Endothelial cell of umbilical vein (primary cell): ENCODE data around the gene IL24. TPM values are rescaled to one million over a fixed set of nuclear protein-coding genes. Genes with fewer than 3 reads are reported as not detected.

Experiments
- BruUV-seq: library from RNA; stranded (reverse); fragments of 400-500 nt; replicated peaks from 2 replicates; lab custom pipeline; 2021; lab: Mats Ljungman, UMichigan
- CTCF ChIA-PET: fragments of 300-600, 350-600 bp; sonication (Branson Sonifier 250); formaldehyde crosslinking; loops from one replicate; lab custom pipeline; 2021; ENCODE audit warnings: antibody characterized with exemption, inconsistent platforms; lab: Charles Lee
- POLR2A ChIA-PET: fragments of 300-600, 350-600 bp; sonication (Branson Sonifier 250); formaldehyde crosslinking; loops from one replicate; lab custom pipeline; 2021; ENCODE audit warnings: antibody characterized with exemption, inconsistent platforms; lab: Charles Lee
- DNase-seq: peaks from one replicate; pipeline ENCODE4 v3.0.0-alpha.2; 2011; ENCODE audit warnings: low read depth, low spot score
- FAIRE-seq: peaks from 2 replicates; lab custom pipeline; 2011; peaks lifted over from hg19 to GRCh38; lab: Jason Lieb, UNC
- H2AFZ ChIP-seq: 2 replicates; pipeline ENCODE4 v1.6.0; 2012; ENCODE audit warnings: low read depth, low read length, control low read depth, inconsistent platforms
- H3K27ac ChIP-seq: 2 replicates; pipeline ENCODE4 v1.5.1; 2011; ENCODE audit warnings: low read depth, mild to moderate bottlenecking, control low read depth, low read length, moderate library complexity; ENCODE audit not compliant: insufficient read depth
- H3K27me3 ChIP-seq, 2 experiments: 2 replicates each; pipeline versions ENCODE4 v1.6.0 to v1.6.1; 2011; ENCODE audit warnings: low read length in 2 of 2, mixed read lengths in 1 of 2; ENCODE audit not compliant: control insufficient read depth in 2 of 2, insufficient read depth in 2 of 2
- H3K36me3 ChIP-seq, 2 experiments: 2 replicates in 1 of 2; 3 replicates in 1 of 2; pipeline ENCODE4 v1.5.1; 2011; ENCODE audit warnings: low read length in 2 of 2, mild to moderate bottlenecking in 1 of 2, moderate library complexity in 1 of 2; ENCODE audit not compliant: control insufficient read depth in 2 of 2, insufficient read depth in 2 of 2; ENCODE audit errors: extremely low read depth in 1 of 2
- H3K4me1 ChIP-seq: 3 replicates; pipeline ENCODE4 v1.5.1; 2011; ENCODE audit warnings: mild to moderate bottlenecking, low read length; ENCODE audit not compliant: control insufficient read depth, insufficient read depth; ENCODE audit errors: extremely low read depth
- H3K4me2 ChIP-seq: 2 replicates; pipeline ENCODE4 v1.6.1; 2011; ENCODE audit warnings: low read length, control low read depth, mixed read lengths; ENCODE audit not compliant: insufficient read depth
- H3K4me3 ChIP-seq, 3 experiments: fragments of 200-600 bp in 1 of 3; sonication (generic), shearing (Covaris generic) in 1 of 3; replicated peaks in 1 of 3; 2 replicates each; pipeline ENCODE4 v1.5.1; 2011 to 2016; ENCODE audit warnings: control low read depth in 3 of 3, low read length in 3 of 3, mild to moderate bottlenecking in 2 of 3, inconsistent platforms in 1 of 3, low read depth in 1 of 3, moderate library complexity in 1 of 3; ENCODE audit not compliant: insufficient read depth in 1 of 3
- H3K79me2 ChIP-seq: 2 replicates; pipeline ENCODE4 v1.6.0; 2012; ENCODE audit warnings: low read length, inconsistent platforms; ENCODE audit not compliant: control insufficient read depth, insufficient read depth
- H3K9ac ChIP-seq: replicated peaks from 2 replicates; pipeline ENCODE3; 2011; ENCODE audit warnings: low read length, control low read depth; ENCODE audit not compliant: insufficient read depth; ENCODE audit errors: extremely low read depth
- H3K9me1 ChIP-seq: replicated peaks from 3 replicates; pipeline ENCODE4 v1.6.0; 2011; ENCODE audit warnings: mild to moderate bottlenecking, low read length; ENCODE audit not compliant: control insufficient read depth, insufficient read depth; ENCODE audit errors: extremely low read depth
- H3K9me3 ChIP-seq: replicated peaks from 2 replicates; pipeline ENCODE4 v1.5.1; 2012; ENCODE audit warnings: low read length, inconsistent platforms; ENCODE audit not compliant: control insufficient read depth, insufficient read depth
- H4K20me1 ChIP-seq: replicated peaks from 2 replicates; pipeline ENCODE3; 2011; ENCODE audit warnings: mild to moderate bottlenecking, low read length; ENCODE audit not compliant: control insufficient read depth, insufficient read depth; ENCODE audit errors: extremely low read depth
- CTCF ChIP-seq, 2 donors: IDR thresholded peaks; 1 replicate in 1 of 2; 2 replicates in 1 of 2; pipeline ENCODE4 v1.5.1; 2011; ENCODE audit warnings: low read length in 2 of 2, mild to moderate bottlenecking in 2 of 2, moderate library complexity in 2 of 2, control low read depth in 1 of 2, inconsistent platforms in 1 of 2, low read depth in 1 of 2; ENCODE audit not compliant: insufficient read depth in 1 of 2; ENCODE audit errors: extremely low read depth in 1 of 2
- EZH2 ChIP-seq: IDR thresholded peaks from 2 replicates; pipeline ENCODE4 v1.6.1; 2012; ENCODE audit warnings: borderline replicate concordance, low read depth, mild to moderate bottlenecking, moderate library complexity, low read length, inconsistent platforms; ENCODE audit not compliant: severe bottlenecking
- FOS ChIP-seq: IDR thresholded peaks from 2 replicates; pipeline ENCODE4 v1.6.1; 2011; ENCODE audit warnings: mild to moderate bottlenecking, low read length, moderate library complexity, borderline replicate concordance; ENCODE audit not compliant: insufficient read depth
- GATA2 ChIP-seq: IDR thresholded peaks from 2 replicates; pipeline ENCODE4 v1.7.0; 2011; ENCODE audit warnings: low read depth, mild to moderate bottlenecking, moderate library complexity, mixed read lengths, low read length; ENCODE audit not compliant: insufficient read length, insufficient read depth
- JUN ChIP-seq: IDR thresholded peaks from 2 replicates; pipeline ENCODE4 v1.6.1; 2011; ENCODE audit warnings: borderline replicate concordance, low read depth; ENCODE audit not compliant: insufficient read length, insufficient read depth
- MYC ChIP-seq: IDR thresholded peaks from one replicate; pipeline ENCODE4 v1.6.1; 2011; ENCODE audit warnings: mild to moderate bottlenecking, low read depth, low read length
- POLR2AphosphoS5 ChIP-seq: IDR thresholded peaks from 2 replicates; pipeline ENCODE4 v1.6.1; 2012; ENCODE audit warnings: low read depth, mild to moderate bottlenecking, control low read depth, low read length, moderate library complexity; ENCODE audit not compliant: insufficient read depth
- dilution Hi-C: fragments of 300-500 bp; cut with MboI; formaldehyde crosslinking; loops from one replicate; pipeline ENCODE4 v1.15.0; 2019; ENCODE audit warnings: low sequenced_read_pairs; ENCODE audit not compliant: extremely low pct_ligation_motif_present
- intact Hi-C: fragments of 100-400 bp; cut with micrococcal nuclease; formaldehyde crosslinking; loops from one replicate; pipeline ENCODE4 v1.10.0; 2022
- polyA plus RNA-seq, 4 experiments: library from polyadenylated mRNA; depleted of rRNA in 3 of 4; stranded (reverse) in 3 of 4; unstranded in 1 of 4; fragments of >200 nt; gene quantifications; 2 replicates each; pipeline versions ENCODE4 v1.2.1 to v1.2.3, GENCODE V29; 2011 to 2012; ENCODE audit warnings: missing spikeins in 1 of 4
- total RNA-seq: library from RNA; stranded (reverse); gene quantifications from 2 replicates; pipeline ENCODE4 v1.2.3, GENCODE V29; 2021
- TF ChIP-seq, protein P1 (sequence below): IDR thresholded peaks from 2 replicates; pipeline ENCODE4 v1.6.1; 2011; ENCODE audit not compliant: insufficient read depth, insufficient read length

Gene IL24
- total and polyA plus RNA-seq, 2 donors (not counting 3 experiments of a cell fraction or from before 2014, with no cell fraction given): not detected

- Histone ChIP-seq H3K4me2 (no peak overlapping the region), H3K27ac (no peak overlapping the region), H3K27me3 (peaks cover 0 to 3% of the 10 kb centered on the region in 2 experiments), H3K9ac (no peak overlapping the region), H3K9me3 (no peaks in the 10 kb centered on the region), H3K4me1 (no peaks in the 10 kb centered on the region), H3K4me3 (no peak overlapping the region), H3K36me3 (no peaks in the 10 kb centered on the region), H4K20me1 (no peaks in the 10 kb centered on the region), H3K9me1 (no peaks in the 10 kb centered on the region), H2AFZ (no peak overlapping the region), H3K79me2 (no peaks in the 10 kb centered on the region)
- DNase-seq: no peak
- no peak for FAIRE-seq
- BruUV-seq: no TSS peak
- TF ChIP-seq EZH2: no peak
- TF ChIP-seq FOS: no peak
- no peak for TF ChIP-seq POLR2AphosphoS5
- intact Hi-C loops (no loop called here), dilution Hi-C loops (no loop called here)
- ChIA-PET CTCF (no interaction called here), POLR2A (no interaction called here)
These were observed 52.0 kb downstream of the IL24 start for GRCh38 chr1:206949208-206949607.

DNA sequence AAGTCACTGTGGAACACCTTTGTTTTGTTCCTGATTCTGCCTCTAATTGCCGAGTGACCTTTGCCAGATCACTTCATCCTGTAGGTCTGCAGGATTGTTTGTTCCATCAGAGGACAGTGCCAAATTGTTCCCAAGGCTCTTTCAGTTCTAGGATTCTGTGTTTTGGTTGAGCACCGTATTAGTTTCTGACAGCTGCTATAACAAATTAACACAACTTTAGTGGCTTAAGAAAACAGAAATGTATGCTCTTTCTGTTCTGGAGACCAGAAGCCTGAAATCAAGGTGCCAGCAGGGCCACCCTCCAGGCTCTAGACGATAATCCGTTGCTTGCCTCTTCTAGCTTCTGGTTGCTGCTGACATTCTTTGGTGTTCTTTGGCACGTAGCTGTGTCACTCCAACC, 52.4 kb downstream of the IL24 start:
- FAIRE-seq: no peak
- Histone ChIP-seq H4K20me1 (no peaks in the 10 kb centered on the region), H2AFZ (no peak overlapping the region), H3K4me3 (no peak overlapping the region), H3K79me2 (no peaks in the 10 kb centered on the region), H3K4me1 (no peaks in the 10 kb centered on the region), H3K9ac (no peak overlapping the region), H3K36me3 (no peaks in the 10 kb centered on the region), H3K9me1 (no peaks in the 10 kb centered on the region), H3K27me3 (peaks cover 0 to 3% of the 10 kb centered on the region in 2 experiments), H3K27ac (no peak overlapping the region), H3K9me3 (no peaks in the 10 kb centered on the region), H3K4me2 (no peak overlapping the region)
- CTCF ChIA-PET: no interaction called here
- POLR2A ChIA-PET: no interaction called here
- no peak for DNase-seq
- dilution Hi-C loops (no loop called here), intact Hi-C loops (no loop called here)
- TF ChIP-seq, protein P1, sequence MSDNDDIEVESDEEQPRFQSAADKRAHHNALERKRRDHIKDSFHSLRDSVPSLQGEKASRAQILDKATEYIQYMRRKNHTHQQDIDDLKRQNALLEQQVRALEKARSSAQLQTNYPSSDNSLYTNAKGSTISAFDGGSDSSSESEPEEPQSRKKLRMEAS: no peak
- no peak for TF ChIP-seq JUN
- no peak for TF ChIP-seq EZH2
- no peak for TF ChIP-seq CTCF (IDR thresholded peaks at IDR 0.05; ENCODE audit: extremely low read depth in 1 of 2, insufficient read depth in 1 of 2, low read depth in 1 of 2, low read length in 2 of 2)
- TF ChIP-seq MYC: no peak
- no peak for TF ChIP-seq GATA2
- no peak for TF ChIP-seq FOS
- TF ChIP-seq POLR2AphosphoS5: no peak
- BruUV-seq: no TSS peak
